Neural cell (in vitro differentiated cells): Measurements from ENCODE around the gene BICC1.

Source experiments
- CTCF ChIP-seq: fragments of 450-650 bp; IDR thresholded peaks from 2 replicates; pipeline ENCODE4 v1.5.1; 2014; ENCODE audit warnings: antibody characterized with exemption, mild to moderate bottlenecking, moderate library complexity; ENCODE audit not compliant: poor library complexity, severe bottlenecking
- EP300 ChIP-seq: fragments of 450-650 bp; conservative IDR thresholded peaks from 2 replicates; pipeline ENCODE4 v1.6.1; 2014; ENCODE audit warnings: antibody characterized with exemption, mild to moderate bottlenecking, moderate library complexity; ENCODE audit not compliant: poor library complexity, severe bottlenecking
- EZH2 ChIP-seq: fragments of 200-600, 300-800 bp; shearing (Covaris generic), sonication (generic); IDR thresholded peaks from 2 replicates; pipeline ENCODE4 v1.6.1; 2014; ENCODE audit warnings: antibody characterized with exemption, low read length, borderline replicate concordance, mild to moderate bottlenecking; ENCODE audit not compliant: insufficient read depth, poor library complexity, severe bottlenecking

DNA sequence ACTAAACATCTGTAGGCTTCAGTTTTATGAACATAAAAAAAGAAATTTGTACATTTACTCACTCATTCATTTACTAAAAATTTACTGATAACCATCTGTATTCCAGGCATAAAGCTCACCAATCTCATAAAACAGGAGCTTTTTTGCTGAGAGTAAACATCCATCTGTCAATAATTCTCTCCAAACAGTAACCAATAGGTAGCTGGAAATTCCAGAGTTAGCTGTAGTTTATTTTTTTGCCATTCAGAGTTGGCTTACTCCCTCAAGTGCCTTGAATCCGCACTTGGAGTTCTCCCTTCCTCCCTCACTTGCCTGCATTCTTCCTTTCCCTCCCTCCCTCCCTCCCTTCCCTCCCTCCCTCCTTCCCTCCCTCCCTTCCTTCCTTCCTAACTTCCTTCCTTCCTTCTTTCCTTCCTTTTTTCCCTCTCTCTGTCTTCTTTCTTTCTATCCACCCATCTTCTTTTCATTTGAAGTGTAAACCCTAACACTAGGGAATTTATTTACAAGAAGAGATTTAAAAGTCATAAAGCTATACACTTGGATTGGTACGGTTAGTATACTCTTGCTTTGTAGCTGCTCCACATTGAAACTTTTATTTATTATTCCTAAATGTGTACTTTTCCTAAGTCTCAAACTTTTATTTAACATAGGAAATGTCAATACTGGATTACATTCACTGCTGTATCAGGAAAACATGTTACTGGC, 44.6 kb upstream of the BICC1 start:
- TF ChIP-seq CTCF, result no peak
- no peak for TF ChIP-seq EP300
- TF ChIP-seq EZH2, result no peak
